CD4-positive, alpha-beta T cell treated with Interleukin-4 for 4 hours (primary cell): ENCODE measurements around the gene DISP2.

Experiments used
- DNase-seq: peaks from one replicate; pipeline ENCODE4 v3.0.0-alpha.2; 2020

The DISP2 gene

DNA sequence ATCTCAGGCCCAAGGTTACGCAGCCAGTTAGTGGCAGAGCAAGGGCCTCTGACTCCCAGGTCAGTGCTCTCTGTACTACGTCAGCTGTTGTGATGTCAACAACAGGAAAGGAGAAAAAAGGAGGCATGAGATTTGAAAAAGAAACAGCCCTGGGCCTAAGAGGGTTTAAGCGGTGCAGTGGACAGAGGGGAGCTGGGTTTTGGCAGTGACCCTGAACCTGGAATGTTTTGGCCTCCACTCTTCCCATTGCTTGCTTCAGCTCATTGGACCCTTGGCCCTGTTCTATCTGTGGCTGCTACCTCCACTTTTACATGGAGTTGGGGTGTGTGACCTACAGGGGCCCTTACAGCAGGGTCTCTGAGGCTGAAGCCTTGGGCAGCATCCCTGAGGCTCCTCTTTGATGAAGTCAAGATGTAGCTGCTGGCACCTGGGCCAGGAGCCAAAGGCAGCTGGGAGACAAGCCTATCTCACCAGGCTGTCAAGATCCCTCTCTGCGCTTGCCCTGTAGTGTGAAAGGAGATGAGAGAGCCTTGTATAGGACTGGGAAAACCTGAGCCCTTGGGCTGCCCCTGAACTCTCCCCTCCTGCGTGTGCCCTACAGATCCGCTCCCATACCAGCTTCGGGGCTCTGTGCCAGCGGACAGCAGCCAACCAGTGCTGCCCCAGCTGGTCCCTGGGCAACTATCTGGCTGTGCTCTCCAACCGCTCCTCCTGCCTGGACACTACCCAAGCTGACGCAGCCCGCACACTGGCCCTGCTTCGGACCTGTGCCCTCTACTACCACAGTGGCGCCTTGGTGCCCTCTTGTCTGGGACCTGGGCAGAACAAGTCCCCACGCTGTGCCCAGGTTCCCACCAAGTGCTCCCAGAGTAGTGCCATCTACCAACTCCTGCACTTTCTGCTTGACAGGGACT is 8.7 kb downstream of the DISP2 start:
- no peak for DNase-seq

DNA sequence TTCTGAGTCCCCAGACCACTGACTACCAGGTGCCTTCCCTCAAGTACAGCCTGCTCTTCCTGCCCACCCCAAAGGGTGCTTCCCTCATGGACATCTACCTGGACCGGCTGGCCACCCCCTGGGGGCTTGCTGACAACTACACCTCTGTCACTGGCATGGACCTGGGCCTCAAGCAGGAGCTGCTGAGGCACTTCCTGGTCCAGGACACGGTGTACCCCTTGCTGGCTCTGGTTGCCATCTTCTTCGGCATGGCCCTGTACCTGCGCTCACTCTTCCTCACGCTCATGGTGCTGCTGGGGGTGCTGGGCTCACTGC is 9.3 kb downstream of the DISP2 start:
- no peak for DNase-seq

DNA sequence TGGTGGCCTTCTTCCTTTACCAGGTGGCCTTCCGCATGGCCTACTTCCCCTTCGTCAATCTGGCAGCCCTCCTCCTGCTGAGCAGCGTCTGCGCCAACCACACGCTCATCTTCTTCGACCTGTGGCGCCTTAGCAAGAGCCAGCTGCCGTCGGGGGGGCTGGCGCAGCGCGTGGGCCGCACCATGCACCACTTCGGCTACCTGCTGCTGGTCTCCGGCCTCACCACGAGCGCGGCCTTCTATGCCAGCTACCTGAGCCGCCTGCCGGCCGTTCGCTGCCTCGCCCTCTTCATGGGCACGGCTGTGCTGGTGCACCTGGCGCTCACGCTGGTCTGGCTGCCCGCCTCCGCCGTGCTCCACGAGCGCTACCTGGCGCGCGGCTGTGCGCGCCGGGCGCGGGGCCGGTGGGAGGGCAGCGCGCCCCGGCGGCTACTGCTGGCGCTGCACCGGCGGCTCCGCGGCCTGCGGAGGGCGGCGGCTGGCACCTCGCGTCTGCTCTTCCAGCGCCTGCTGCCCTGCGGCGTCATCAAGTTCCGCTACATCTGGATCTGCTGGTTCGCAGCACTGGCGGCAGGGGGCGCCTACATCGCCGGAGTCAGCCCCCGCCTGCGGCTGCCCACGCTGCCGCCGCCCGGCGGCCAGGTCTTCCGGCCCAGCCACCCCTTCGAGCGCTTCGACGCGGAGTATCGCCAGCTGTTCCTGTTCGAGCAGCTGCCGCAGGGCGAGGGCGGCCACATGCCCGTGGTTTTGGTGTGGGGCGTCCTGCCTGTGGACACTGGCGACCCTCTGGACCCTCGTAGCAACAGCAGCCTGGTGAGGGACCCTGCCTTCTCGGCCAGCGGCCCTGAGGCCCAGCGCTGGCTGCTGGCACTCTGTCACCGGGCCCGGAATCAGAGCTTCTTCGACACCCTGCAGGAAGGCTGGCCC is 9.9 kb downstream of the DISP2 start:
- peak; percentile 91 for DNase-seq

DNA sequence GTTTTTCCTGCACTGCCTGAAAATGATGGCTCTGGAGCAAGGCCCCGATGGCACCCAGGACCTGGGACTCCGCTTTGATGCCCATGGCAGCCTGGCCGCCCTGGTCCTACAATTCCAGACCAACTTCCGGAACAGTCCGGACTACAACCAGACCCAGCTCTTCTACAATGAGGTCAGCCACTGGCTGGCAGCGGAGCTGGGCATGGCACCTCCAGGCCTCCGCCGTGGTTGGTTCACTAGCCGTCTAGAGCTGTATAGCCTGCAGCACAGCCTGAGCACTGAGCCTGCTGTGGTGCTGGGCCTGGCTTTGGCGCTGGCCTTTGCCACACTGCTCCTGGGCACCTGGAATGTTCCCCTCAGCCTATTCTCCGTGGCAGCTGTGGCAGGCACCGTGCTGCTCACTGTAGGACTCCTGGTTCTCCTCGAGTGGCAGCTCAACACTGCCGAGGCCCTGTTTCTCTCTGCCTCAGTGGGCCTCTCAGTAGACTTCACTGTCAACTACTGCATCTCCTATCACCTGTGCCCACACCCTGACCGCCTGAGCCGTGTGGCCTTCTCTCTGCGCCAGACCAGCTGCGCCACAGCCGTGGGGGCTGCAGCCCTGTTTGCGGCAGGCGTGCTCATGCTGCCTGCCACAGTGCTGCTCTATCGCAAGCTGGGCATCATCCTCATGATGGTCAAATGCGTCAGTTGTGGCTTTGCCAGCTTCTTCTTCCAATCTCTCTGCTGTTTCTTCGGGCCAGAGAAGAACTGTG is 10.9 kb downstream of the DISP2 start:
- no peak for DNase-seq

DNA sequence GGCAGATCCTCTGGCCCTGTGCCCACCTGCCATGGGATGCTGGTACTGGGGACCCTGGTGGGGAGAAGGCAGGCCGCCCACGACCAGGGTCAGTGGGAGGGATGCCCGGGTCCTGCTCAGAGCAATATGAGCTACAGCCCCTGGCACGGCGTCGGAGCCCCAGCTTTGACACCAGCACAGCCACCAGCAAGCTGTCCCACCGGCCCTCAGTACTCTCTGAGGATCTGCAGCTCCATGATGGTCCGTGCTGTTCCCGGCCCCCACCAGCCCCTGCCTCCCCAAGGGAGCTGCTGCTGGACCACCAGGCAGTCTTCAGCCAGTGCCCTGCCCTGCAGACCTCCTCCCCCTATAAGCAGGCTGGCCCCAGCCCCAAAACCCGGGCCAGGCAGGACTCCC is 11.5 kb downstream of the DISP2 start:
- DNase-seq, result no peak

DNA sequence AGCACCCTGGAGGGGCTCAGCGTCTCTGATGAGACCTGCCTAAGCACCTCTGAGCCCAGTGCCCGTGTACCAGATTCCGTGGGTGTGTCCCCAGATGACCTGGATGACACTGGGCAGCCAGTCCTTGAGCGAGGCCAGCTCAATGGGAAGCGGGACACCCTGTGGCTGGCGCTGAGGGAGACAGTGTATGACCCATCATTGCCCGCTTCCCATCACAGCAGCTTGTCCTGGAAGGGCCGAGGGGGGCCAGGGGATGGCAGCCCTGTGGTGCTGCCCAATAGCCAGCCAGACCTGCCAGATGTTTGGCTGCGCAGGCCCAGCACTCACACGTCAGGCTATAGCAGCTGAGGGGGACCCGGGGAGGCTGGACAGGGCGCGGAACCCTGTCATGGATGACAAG is 12.0 kb downstream of the DISP2 start:
- DNase-seq, result no peak

DNA sequence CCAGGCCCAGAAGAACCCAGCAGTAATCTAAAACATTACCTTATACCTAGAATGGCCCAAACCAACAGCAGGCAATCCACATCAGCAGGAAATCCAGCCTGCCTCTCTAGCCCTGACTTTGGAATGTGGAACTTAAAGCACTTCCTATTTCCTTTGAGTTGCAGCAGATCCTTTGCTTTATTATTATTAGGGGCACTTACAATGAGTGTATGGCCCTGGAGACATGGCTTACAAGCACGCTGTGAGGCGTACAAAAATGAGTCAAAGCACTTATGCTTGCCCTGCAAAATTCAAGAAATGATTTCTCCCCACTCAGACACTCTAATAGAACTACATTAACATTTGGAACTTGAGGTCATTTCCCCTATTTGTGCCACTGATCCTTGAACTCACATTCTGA is 15.0 kb downstream of the DISP2 start:
- DNase-seq, result no peak

DNA sequence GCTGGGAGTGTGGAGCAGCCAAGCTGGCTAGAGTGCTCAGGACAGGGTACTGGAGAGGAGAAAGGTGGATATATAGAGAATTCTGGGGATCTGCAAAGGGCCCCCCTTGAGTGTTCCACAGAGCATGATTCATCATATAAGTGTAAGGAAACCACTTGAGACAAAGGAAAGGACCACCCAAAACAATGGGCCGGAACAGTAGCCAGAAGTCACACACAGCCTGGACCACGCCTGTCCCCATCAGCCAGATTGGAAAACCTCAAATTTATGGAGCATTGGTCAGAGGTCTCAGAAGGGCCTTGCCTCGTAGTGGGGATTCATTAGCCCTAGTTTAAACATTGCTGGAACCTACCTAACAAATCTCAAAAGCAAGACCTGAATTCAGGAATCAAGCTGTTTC is 19.6 kb downstream of the DISP2 start:
- no peak for DNase-seq

DNA sequence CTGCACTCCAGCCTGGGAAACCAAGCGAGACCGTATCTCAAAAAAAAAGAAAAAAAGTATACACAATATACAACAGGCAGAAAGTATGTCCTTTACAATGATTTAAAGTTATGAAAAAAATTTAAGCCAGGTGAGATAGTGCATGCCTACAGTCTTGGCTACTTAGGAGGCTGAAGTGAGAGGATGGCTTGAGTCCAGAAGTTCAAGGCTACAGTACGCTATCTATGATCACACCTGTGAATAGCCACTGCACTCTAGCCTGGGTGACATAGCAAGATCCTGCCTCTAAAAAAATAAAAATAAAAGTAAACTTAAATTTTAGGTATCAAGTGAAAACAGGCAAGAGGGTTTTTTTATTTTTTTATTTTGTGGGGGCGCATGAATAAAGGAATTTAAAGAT is 21.4 kb downstream of the DISP2 start:
- no peak for DNase-seq

DNA sequence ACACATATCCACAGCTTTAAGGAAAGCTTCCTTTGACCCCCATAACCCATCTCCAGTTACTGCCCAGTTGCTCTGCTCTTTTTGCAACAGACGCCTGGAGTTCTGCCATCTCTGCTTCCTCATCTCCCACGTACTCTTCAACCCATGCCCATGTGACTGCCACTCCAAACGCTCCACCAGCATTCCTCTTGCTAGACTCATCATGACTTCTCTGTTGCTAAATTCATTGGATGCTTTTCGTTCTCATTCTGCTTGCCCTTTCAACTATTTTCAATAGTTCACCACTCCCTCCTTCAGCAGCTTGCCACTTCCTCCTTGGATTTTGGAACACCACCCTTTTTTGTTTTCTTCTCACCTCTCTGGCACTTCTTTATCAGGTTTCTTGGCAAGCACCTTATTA is 21.8 kb downstream of the DISP2 start:
- no peak for DNase-seq

DNA sequence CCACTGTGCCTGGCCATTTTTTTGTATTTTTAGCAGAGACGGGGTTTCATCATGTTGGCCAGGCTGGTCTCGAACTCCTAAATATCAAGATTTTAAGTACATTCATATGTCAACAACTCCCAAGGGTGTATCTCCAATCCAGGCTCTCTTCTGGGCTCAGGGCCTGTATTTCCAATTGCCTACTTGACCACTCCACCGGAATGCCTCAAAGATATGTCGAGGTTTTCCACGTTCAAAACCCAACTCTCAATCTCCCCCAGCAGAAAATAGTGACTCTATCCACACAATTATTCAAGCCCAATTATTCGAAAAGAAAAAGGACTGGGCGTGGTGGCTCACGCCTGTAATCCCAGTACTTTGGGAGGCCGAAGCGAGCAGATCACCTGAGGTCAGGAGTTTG is 22.6 kb downstream of the DISP2 start:
- no peak for DNase-seq

DNA sequence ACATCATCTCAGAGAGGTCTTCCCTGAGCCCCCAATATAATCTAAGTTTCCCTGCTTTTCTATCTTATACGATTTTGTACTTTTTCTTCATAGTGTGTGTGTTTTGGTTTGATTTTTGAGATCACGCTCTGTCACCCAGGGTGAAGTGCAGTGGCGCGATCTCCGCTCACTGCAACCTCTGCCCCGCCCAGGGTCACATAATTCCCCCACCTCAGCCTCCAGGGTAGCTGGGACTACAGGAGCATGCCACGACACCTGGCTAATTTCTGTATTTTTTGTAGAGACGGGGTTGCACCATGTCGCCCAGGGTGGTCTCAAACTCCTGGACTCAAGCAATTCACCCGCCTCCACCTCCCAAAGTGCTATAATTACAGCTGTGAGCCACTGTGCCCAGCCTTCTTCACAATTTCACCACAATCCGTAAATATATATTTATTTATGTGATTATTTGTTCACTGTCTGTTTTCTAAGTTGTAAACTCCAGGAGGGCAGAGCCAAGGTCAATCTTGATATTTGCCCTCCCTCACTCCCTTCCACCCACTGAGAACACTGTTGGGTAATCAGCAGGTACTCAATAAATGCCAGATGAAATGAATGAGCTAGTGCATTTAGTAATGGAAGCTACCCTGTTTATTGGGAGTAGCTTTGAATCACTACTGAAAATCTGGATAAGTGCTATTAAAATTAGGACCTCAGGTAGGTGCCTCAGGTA is 24.0 kb downstream of the DISP2 start:
- no peak for DNase-seq

DNA sequence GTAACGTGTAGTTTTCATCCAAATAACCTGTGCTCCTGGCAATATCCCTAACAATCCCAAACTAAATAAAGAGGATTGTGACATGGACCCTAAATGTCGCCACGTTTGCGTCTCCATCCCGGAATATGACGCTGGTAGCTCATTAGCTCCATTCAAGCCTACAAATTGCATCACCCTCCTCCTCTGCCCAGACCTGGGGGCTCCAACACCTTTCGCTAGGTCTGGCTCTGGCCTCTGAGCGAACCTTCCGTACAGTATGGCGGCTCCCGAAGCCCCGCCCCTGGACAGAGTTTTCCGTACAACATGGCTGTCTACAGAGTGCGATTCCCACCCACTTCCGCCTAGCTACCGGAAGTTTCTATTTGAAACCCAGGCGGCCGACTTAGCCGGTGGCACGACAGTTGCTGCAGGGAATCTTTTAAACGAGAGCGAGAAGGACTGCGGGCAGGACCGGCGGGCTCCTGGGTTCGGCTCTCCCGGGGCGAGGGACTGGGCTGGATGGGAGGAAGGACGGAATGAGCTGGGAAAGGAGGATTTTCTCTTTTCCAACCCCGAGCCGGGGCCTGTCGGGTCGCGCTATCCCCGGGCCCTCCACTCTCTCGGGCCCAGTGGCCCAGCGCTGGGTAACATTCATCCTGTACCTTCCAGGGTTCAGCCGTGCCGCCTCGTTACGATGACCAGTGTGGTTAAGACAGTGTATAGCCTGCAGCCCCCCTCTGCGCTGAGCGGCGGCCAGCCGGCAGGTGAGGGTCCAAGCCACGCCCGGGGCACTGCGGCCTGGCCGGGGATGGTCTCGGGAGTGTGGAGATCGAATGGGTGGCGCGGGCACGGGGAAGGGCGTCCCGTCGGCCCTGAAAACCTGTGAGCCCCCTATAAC is 24.8 kb downstream of the DISP2 start, which contains the start of gene KNSTRN:
Gene KNSTRN, plus strand, starts transcription at position 142 of the 877 bp plus-strand sequence. Its CDS starts 115 bp downstream, at position 257.
- DNase-seq, result peak; percentile 93

DNA sequence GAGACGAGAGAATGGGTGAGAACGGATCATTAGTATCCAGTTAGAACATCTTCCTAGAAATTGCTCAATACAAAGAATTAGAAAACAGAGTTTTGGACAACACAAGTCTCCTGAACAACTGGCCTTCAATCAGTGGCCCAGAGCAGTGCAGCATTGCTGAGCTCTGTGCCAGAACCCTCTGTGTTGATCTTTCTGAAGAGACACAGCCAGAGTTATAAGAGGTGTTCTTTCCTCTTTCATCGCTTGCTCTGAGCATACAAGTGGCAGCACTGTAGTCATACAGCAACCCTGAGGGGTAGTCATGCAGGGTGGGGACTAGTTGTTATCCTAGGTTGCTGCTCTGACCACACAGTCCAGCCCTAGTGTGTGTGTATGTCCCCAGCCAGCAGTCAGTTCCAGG is 28.5 kb downstream of the DISP2 start:
- no peak for DNase-seq

DNA sequence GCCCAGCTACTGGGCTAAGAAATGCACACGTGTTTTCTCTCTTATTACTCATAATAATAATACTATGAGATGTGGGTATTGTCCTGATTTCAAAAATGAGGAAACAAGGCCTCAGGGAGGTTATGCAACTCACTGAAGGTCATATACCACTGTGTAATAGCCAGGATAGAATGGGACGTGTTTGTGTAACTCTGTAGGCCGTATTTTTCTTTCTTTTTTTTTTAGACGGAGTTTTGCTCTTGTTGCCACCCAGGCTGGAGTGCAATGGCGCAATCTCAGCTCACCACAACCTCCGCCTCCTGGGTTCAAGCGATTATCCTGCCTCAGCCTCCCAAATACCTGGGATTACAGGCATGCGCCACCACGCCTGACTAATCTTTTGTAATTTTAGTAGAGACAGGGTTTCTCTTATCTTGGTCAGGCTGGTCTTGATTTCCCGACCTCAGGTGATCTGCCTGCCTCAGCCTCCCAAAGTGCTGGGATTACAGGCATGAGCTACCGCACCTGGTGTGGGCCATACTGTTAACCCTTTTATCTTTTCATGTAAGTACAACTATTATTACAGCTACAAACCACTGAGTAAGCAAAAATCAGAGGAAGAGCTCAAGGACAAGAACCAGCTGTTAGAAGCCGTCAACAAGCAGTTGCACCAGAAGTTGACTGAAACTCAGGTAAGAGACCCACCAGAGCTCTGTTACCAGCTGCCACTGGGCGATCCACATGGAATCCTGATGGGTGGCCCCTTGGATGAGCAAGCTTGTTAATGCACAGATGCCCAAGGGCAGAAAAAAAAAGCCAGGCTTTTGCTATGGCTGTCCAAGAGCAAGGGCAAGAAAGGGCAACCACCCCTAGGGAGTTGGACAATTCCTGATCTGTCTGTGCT is 31.2 kb downstream of the DISP2 start:
- DNase-seq, result no peak

DNA sequence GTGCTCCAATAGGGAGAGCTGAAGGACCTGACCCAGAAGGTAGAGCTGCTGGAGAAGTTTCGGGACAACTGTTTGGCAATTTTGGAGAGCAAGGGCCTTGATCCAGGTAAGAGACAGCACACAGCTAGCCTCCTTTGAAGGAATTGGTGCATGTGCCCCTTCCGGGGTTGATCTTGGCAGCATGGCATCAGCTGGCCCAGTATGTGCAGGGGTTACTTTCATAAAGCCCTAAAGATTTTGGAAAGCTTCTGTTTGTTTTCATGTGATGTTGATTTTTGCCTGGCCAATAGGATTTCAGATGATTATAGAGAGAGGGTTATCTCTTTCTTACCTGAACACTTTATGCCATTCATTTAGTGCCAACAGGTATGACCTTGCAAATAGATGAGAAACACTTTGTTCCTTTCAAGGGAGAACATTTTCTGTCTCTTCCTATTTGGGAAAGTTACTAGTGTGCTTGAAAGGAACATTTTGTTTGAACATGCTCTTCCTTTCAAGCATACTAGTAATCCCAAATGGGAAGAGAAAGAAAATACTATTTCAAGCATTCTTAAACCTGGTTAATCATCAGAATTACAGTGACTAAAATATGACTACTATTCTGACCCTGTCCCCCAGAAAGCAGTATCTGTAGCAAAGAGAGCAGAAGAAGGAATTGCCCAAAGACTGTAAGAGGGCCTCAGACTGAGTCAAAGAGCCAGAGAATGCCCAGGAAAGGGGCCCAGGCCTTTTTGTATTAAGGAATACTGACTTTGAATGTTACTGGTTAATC is 32.0 kb downstream of the DISP2 start:
- DNase-seq, result no peak

DNA sequence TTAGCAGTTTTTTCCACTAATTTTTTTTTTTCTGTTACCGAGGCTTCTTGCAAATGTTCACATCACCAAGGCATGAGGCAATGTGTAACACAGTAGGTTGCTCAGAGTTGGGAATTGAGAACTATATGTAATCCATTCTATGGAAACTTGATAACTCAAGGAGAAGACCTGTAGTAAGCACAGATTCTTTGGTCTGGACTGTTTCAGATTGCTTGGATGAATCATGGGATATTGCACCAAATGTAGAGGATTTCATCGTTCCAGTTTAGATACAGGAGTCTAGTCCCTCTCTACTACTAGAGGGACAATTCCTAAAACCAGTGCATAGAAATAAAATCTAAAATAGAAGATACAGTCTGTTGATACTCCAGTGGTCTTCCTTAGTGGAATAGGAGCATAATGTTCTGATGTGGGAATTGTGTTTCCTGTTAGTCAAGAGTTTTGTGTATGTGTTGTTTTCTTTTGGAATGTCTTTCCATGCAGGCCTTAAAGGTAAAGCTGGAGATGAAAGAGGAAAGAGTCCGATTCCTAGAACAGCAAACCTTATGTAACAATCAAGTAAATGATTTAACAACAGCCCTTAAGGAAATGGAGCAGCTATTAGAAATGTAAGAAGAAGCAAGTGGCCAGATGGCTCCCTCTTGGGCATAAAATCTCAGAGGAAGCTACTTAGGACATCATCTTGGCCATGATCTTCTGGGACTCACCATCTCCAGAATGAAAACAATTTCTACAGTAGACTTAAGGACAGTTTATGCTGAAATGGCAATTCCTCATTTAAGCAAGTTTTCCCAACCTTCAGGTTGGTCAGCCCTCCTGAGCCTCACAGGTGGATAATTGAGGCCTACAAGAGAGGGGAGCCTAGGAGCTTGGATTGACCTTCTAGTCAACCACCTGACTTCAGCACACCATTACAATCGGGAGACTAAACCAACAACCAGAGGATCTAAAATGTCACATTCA is 35.2 kb downstream of the DISP2 start:
- no peak for DNase-seq

DNA sequence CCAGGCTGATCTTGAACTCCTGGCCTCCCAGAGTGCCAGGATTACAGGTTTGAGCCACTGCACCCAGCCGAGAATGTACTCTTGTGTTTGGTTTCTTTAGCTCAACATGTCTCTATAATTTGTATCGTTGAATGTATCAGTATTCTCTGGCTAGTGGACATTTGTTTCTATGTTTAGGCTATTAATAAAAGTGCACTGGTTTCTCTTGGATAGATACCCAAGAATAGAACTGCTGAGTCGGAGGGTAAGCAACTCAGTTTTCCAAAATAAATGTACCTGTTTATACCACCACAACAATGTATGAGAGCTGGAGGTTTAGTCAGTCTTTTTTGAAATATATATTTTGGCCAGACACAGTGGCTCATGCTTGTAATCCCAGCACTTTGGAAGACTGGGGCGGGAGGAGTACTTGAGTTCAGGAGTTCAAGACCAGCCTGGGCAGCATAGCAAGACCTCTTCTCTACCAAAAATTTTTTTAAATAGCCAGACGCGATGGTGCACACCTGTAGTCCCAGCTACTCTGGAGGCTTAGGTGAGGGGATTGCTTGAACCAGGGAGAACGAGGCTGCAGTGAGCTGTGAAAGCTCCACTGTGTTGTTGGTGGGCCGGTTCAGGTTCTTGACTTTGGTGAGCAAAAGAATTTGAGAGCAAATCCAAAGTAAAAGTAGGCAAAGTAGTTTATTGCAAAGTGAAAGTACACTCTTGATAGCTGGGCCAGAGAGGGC is 39.8 kb downstream of the DISP2 start:
- DNase-seq, result no peak
